A172 (cell line): ENCODE results near the gene TMEM253. TPM values are rescaled to one million over a fixed set of nuclear protein-coding genes. Genes with fewer than 3 reads are reported as not detected.

Experiments used
- DNase-seq: peaks from one replicate; pipeline ENCODE4 v3.0.0-alpha.2; 2015; ENCODE audit warnings: low spot score
- total RNA-seq: library from RNA; depleted of rRNA; stranded (reverse); fragments of >200 nt; shearing (Covaris generic); gene quantifications from 2 replicates; pipeline ENCODE4 v1.2.3, GENCODE V29; 2014

The TMEM253 gene
- total RNA-seq, 1 experiment from 2014 or later: not detected

- no peak for DNase-seq
Measured at GRCh38 chr14:21090194-21090939, 10.5 kb upstream of the TMEM253 start.

GRCh38 chr14:21090940-21091663 lies 9.8 kb upstream of the TMEM253 start:
- no peak for DNase-seq

GRCh38 chr14:21091821-21092272 lies 9.0 kb upstream of the TMEM253 start:
- no peak for DNase-seq

GRCh38 chr14:21092273-21093011 lies 8.4 kb upstream of the TMEM253 start:
- peak; percentile 27 for DNase-seq

GRCh38 chr14:21093018-21093417 lies 7.8 kb upstream of the TMEM253 start:
- DNase-seq: no peak

GRCh38 chr14:21093769-21094681 lies 6.8 kb upstream of the TMEM253 start:
- no peak for DNase-seq

- DNase-seq: no peak
Measured at GRCh38 chr14:21095430-21096205, 5.2 kb upstream of the TMEM253 start.

- DNase-seq: no peak
Measured at GRCh38 chr14:21096438-21096837, 4.4 kb upstream of the TMEM253 start.

- DNase-seq: no peak
Measured at GRCh38 chr14:21096978-21097635, 3.8 kb upstream of the TMEM253 start.

- no peak for DNase-seq
Measured at GRCh38 chr14:21097636-21098075, 3.2 kb upstream of the TMEM253 start.

GRCh38 chr14:21098076-21098891 lies 2.6 kb upstream of the TMEM253 start, which contains the start of gene ZNF219:
ZNF219 (minus strand) TSS chr14:21098655; CDS start chr14:21093591, 5,064 bp downstream.
- DNase-seq: peak; percentile 27

GRCh38 chr14:21098892-21099595 lies 1.8 kb upstream of the TMEM253 start:
- no peak for DNase-seq

- no peak for DNase-seq
Measured at GRCh38 chr14:21099596-21099985, 1.3 kb upstream of the TMEM253 start.

- no peak for DNase-seq
Measured at GRCh38 chr14:21101802-21102413, 1.0 kb downstream of the TMEM253 start.

GRCh38 chr14:21102521-21103410 lies 1.9 kb downstream of the TMEM253 start:
- DNase-seq: no peak

- DNase-seq: no peak
Measured at GRCh38 chr14:21103411-21103709, 2.5 kb downstream of the TMEM253 start.
